GM19351 (cell line): ENCODE results near the gene GSE1.

Experiments
- ATAC-seq: cut with Tn5 transposase; IDR thresholded peaks from one replicate; pipeline ENCODE4 v1.9.1; 2021; ENCODE audit warnings: mild to moderate bottlenecking, moderate library complexity; ENCODE audit not compliant: unreplicated experiment

GSE1 gene

DNA sequence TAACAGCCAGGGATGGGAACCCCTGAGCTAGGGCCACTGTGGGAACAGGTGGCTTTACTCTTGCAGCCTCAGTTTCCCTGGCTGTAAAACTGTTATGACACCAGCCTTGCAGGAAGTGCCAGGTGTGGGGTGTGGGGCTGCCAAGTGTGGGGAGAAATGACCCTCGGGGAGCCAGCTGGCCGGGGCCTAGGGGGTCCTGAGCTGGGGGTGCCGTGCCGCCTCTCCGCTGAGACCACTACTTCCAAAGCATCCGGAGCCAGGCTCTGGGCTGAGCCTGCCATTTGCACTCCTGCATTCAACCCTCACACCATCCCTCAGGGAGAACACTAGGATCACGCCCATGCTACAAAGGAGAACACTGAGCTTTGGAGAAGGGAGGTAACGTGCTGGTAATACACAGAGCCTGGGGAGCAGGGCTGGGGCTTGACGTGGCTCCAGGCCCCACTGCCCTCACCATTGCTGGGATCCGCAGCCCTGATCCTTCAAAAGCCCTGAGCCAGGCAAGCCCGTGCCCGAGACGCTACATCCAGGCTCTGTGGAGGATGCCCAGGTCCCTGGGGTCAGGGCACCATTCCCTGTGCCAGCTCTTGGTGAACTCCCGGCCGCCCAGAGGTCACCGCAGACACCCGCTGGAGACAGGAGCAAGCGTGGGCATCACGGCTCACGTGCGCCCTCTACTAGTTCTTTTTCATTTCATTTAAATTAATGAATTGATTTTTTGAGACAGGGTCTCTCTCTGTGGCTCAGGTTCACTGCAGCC lies 104.5 kb downstream of the GSE1 start:
- ATAC-seq: no peak

DNA sequence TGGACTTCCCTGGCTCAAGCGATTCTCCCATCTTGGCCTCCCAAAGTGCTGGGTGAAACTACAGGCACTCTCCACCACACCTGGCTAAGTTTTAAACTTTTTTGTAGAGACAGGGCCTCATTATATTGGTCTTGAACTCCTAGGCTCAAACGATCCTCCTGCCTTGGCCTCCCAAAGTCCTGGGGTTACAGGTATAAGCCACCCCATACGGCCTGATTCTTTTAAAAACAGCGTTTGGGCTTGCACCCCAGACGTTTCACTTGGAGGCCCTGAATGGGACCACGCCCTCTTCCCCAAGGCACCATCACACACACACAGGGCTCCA lies 105.0 kb downstream of the GSE1 start:
- no peak for ATAC-seq

DNA sequence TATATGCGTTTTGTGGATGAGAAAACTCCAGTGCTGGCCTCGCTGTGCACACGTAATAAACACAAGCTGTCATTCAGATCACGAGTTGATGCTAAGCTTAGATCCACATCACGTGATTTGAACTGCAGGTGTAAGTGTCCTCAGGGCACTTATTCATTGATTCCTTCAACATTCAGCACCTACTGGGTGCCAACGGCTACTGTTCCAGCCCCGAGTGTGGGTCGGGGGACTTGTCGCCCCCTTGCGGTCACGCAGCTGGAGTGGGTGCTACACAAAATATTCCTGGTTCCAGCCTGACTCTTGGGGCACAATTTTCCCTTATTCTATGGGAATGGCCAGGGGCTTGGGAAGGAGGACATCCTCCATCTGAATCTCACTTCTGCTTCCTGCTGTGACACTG lies 105.6 kb downstream of the GSE1 start:
- ATAC-seq: no peak

DNA sequence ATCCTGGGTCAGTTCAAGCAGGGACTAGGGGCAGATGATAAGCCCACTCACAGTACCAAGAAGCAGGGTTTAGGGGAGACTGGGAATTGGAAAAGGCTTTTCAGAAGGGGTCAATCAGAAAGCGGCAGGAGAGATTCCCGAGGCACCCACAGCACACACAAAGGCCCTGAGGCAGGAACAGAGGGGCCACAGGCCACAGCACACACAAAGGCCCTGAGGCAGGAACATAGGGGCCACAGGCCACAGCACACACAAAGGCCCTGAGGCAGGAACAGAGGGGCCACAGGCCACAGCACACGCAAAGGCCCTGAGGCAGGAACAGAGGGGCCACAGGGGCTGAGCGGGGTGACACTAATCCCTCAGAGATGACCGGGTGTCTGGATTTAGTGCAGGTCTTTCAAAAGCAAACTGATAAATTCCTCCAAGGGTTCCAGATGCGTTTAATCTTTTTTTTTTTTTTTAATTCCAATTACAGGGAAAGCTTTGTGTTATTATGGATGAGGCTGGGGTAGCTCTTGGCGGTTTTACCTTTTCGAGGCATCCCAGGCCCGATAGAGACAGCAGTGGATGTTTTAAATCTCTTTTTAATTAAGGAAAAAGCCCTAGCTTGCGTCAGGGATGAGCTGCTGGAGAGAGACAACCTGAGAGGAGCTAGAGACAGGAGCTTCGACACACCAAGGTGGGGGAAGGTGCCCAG lies 106.6 kb downstream of the GSE1 start:
- no peak for ATAC-seq

DNA sequence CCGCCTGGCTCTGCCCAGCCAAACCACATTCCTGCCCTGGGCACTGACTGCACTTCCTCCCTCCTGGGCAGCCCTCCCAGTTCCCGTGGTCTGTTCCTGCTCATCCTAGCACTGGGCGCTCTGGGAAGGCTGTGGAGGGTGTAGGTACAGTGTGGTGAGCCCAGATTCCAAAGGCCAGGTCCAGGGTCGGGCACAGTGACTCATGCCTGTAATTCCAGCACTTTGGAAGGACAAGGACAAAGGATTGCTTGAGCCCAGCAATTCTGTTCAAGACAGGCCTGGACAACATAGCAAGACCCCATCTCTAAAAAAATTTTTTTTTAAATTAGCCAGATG lies 107.1 kb downstream of the GSE1 start:
- ATAC-seq: no peak

DNA sequence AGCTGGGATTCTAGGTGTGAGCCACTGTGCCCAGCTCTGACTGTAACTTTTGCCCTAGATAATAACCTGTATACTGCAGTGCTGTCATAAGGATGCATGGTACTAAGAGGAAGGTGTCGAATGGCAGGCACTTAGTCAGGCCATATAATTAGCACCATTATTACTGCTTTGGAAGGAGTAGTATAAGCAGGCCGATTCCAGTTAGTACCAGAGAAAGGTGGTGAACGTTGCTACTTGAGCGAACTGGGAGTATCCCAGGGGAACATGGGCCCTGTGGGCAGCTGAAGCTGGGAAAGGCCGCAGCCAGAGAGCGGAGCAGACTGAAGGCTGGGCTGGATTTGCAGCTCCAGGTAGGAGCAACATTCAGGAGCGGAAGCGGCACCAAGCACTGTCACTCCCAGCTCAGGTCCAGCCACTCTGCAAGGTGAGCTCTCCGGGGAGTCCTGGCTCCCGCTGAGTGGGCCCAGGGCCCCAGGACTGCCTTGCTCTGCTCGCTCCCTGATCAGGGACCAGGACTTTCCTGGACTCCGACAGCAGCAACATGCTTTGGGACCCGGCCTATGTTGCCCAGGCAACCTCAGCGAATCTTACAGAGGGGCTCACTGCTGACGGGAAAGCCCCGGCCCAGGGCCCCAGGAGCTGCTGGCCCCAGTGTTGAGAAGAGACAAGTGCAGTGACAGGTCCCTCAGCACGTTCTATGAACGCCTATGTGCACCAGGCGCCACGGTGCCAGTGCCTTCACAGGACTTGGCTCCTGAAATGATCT lies 109.2 kb downstream of the GSE1 start:
- no peak for ATAC-seq

DNA sequence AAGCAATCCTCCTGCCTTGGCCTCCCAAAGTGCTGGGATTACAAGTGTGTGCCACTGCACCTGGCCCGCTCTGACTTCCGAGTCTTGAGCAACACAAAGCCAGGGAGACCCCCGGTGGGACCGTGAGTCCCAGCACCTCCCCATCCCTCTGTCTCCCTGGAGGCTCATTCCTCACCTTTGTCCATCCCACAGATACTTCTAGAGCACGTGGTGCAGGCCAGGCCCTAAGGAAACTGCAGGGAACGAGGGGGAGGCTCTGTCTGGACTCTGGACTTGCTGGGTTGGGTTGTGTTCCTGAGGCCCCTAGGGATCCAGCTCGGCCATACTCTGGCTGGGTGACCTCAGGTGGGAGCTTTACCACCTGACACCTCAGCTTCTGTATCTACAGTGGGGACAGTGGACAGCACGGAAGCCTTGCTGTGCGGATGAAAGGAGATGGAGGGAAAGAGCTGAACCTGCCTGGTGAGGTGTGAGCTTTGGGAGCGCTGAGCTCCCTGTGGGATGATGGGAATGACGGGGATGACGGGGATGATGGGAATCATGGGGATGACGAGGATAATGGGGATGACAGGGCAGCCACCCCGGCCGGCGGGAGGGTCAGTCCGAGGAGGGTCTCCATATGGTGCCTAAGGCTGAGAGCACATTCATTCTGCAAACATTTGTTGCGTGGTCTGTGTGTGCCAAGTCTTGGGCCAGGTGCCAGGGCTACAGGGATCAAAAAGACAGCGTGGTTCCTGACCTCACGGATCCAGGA lies 111.2 kb downstream of the GSE1 start:
- ATAC-seq: no peak

DNA sequence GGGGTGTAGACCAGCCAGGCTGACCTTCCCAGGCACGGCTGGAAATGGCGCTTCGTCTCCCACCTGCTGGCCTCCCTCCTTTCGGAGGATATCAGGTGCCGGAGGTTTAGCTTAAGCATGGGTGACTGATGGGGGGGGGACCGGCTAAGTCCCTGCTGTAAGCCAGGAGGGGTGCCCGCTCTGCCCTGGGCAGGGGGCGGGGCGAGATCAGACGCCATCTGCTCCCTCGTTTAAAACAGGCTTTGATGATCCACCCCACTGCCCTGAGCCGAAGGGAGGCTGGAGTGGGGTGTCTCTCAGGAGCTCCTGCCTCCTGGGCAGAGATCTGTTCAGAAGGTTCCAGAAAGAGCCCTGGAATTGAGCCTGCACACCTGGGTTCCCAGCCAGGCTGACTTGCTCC lies 111.8 kb downstream of the GSE1 start:
- ATAC-seq: no peak
